Measurements from ENCODE around the gene ELAVL2. TPM values are rescaled to one million over a fixed set of nuclear protein-coding genes. Genes with fewer than 3 reads are reported as not detected.
A peak's percentile ranks its signal among the peaks of the same experiment; 100 is the strongest.

The ELAVL2 gene
- polyA plus RNA-seq, 1 donor from 2014 or later: 106 TPM

GRCh38 chr9:23779220-23779619, 46.8 kb downstream of the ELAVL2 start:
- Histone ChIP-seq H2AFZ (ENCODE audit: low read depth, low read length) (no peak overlapping the region), H3K4me2 (ENCODE audit: low read length) (no peak overlapping the region), H4K20me1 (ENCODE audit: insufficient read depth) (no peaks in the 10 kb centered on the region)

GRCh38 chr9:23777328-23777727, 48.7 kb downstream of the ELAVL2 start:
- no peaks in the 10 kb centered on the region for H3K9me2 ChIP-seq (ENCODE audit: insufficient read depth, low read length)
- no peak overlapping the region for H3K4me3 ChIP-seq (ENCODE audit: low read length)
- H3K79me2 ChIP-seq (replicated peaks; ENCODE audit: insufficient read depth, low read length): peaks cover 31% of the 10 kb centered on the region
- H3K27ac ChIP-seq (ENCODE audit: low read length): no peak overlapping the region
- H4K20me1 ChIP-seq (ENCODE audit: insufficient read depth): no peaks in the 10 kb centered on the region
- no peaks in the 10 kb centered on the region for H3K36me3 ChIP-seq (ENCODE audit: insufficient read depth, low read length)
- H3K27me3 ChIP-seq (ENCODE audit: insufficient read depth, low read depth, low read length): no peaks in the 10 kb centered on the region
- no peak overlapping the region for H2AFZ ChIP-seq (ENCODE audit: low read depth, low read length)
- H3K4me2 ChIP-seq (ENCODE audit: low read length): no peak overlapping the region
- H3F3A ChIP-seq (ENCODE audit: insufficient read depth, low read length, poor library complexity, severe bottlenecking): no peaks in the 10 kb centered on the region
- no peak overlapping the region for H3K9ac ChIP-seq (ENCODE audit: low read length)
- H3K9me3 ChIP-seq (ENCODE audit: low read length): no peaks in the 10 kb centered on the region
- TF ChIP-seq MXI1 (conservative IDR thresholded peaks at IDR 0.05; ENCODE audit: poor library complexity, severe bottlenecking): no peak
- TF ChIP-seq EP300 (conservative IDR thresholded peaks at IDR 0.05; ENCODE audit: poor library complexity, severe bottlenecking): no peak
- no peak for TF ChIP-seq TAF1 (IDR thresholded peaks at IDR 0.05; ENCODE audit: low read depth)
- TF ChIP-seq RAD21 (conservative IDR thresholded peaks at IDR 0.05): no peak
- no peak for TF ChIP-seq POLR2AphosphoS5 (IDR thresholded peaks at IDR 0.05)
- no peak for TF ChIP-seq SMC3 (conservative IDR thresholded peaks at IDR 0.05; ENCODE audit: poor library complexity)
- no peak for TF ChIP-seq CTCF (IDR thresholded peaks at IDR 0.05; ENCODE audit: poor library complexity, severe bottlenecking)
- TF ChIP-seq EZH2 (IDR thresholded peaks at IDR 0.05; ENCODE audit: borderline replicate concordance, insufficient read depth, low read length, poor library complexity, severe bottlenecking): no peak

More at GRCh38 chr9:23779220-23779619, 46.8 kb downstream of the ELAVL2 start:
- Histone ChIP-seq H3F3A (ENCODE audit: insufficient read depth, low read length, poor library complexity, severe bottlenecking) (no peaks in the 10 kb centered on the region), H3K27ac (ENCODE audit: low read length) (no peak overlapping the region), H3K36me3 (ENCODE audit: insufficient read depth, low read length) (no peaks in the 10 kb centered on the region), H3K79me2 (replicated peaks; ENCODE audit: insufficient read depth, low read length) (peaks cover 27% of the 10 kb centered on the region), H3K9ac (ENCODE audit: low read length) (no peak overlapping the region), H3K4me3 (ENCODE audit: low read length) (peak overlapping the region; percentile 13), H3K27me3 (ENCODE audit: insufficient read depth, low read depth, low read length) (no peaks in the 10 kb centered on the region), H3K9me2 (ENCODE audit: insufficient read depth, low read length) (no peaks in the 10 kb centered on the region), H3K9me3 (ENCODE audit: low read length) (no peaks in the 10 kb centered on the region)
- TF ChIP-seq REST (IDR thresholded peaks at IDR 0.05; ENCODE audit: borderline replicate concordance) (no peak), RAD21 (conservative IDR thresholded peaks at IDR 0.05) (no peak), EZH2 (IDR thresholded peaks at IDR 0.05; ENCODE audit: borderline replicate concordance, insufficient read depth, low read length, poor library complexity, severe bottlenecking) (no peak), CTCF (IDR thresholded peaks at IDR 0.05; ENCODE audit: poor library complexity, severe bottlenecking) (no peak), SMC3 (conservative IDR thresholded peaks at IDR 0.05; ENCODE audit: poor library complexity) (no peak), POLR2AphosphoS5 (IDR thresholded peaks at IDR 0.05) (no peak), TAF1 (IDR thresholded peaks at IDR 0.05; ENCODE audit: low read depth) (no peak), EP300 (conservative IDR thresholded peaks at IDR 0.05; ENCODE audit: poor library complexity, severe bottlenecking) (no peak), MXI1 (conservative IDR thresholded peaks at IDR 0.05; ENCODE audit: poor library complexity, severe bottlenecking) (no peak)
